SK-N-SH treated with all-trans-retinoic acid at 6 μM for 48 hours (cell line): ENCODE measurements around the gene WAC.

Experiments used
- ATAC-seq: fragments of 200-7000 bp; cut with Tn5 transposase; 3 replicates; pipeline ENCODE4 v1.9.1; 2020; ENCODE audit warnings: mild to moderate bottlenecking, moderate library complexity
- SNAI2 ChIP-seq: fragments of 250-450 bp; sonication (Bioruptor Pico); IDR thresholded peaks from 2 replicates; pipeline ENCODE4 v1.5.0; 2020; ENCODE audit warnings: mild to moderate bottlenecking, moderate library complexity

WAC gene

GRCh38 chr10:28669227-28670173 lies 136.6 kb downstream of the WAC start:
- ATAC-seq: no peak
- no peak for TF ChIP-seq SNAI2 (CRISPR knock-in tag)
- TF ChIP-seq, all 23 proteins: peak for 0
